Stimulated activated CD4-positive, alpha-beta T cell treated with anti-CD3 and anti-CD28 coated beads, Interleukin-4, amount 100 ng/mL, for 4 hours (primary cell): Measurements from ENCODE around the gene GBGT1.
A peak's percentile ranks its signal among the peaks of the same experiment; 100 is the strongest.

Experiments used
- DNase-seq, 2 experiments: peaks; one replicate each; pipeline ENCODE4 v3.0.0-alpha.2; 2020

Gene GBGT1

DNA sequence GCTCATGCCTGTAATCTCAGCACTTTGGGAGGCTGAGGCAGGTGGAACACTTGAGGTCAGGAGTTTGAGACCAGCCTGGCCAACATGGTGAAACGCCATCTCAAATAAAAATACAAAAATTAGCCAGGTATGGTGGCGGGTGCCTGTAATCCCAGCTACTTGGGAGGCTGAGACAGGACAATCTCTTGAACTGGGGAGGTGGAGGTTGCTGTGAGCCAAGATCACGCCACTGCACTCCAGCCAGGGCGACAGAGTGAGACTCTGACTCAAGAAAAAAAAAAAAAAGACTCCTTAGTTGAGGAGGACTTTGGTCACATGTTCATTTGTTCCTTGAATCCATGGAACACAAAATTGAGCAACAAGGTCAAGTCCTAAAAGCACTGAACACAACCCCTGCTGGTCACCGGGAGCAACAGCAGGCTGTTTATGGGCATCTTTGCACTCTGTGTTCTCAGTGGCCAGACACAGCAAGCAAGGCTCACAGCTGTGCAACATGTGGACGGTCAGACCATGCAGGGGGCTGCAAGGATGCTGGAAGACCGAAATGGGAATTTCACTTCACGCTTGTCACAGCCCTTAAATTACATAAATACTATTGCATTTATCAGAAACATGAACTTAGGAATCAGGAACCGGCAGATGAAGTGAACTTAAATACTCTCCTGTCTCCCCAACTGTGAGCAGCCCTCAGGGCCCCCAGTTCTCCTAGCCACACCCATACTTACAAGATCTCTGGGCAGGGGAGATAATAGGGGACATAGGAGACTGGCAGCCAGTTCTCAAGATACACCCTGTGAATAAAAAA, 2.8 kb downstream of the GBGT1 start:
- DNase-seq, result peak in 1 of 2 experiments; percentile 26

DNA sequence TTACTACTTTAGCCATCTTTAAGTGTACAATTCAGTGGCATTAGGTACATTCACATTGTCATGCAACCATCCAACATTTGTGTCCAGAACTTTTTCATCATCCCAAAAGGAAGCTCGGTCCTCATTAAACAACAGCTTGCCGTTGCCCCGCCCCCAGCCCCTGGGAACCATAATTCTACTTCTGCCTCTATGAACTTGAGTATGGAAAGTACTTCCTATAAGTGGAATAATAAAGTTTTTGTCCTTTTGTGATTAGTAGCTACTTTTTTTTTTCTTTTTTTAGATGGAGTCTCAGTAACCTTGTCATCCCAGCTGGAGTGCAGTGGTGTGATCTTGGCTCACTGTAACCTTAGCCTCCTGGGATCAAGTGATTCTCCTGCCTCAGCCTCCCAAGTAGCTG, 5.0 kb downstream of the GBGT1 start:
- DNase-seq, result no peak

DNA sequence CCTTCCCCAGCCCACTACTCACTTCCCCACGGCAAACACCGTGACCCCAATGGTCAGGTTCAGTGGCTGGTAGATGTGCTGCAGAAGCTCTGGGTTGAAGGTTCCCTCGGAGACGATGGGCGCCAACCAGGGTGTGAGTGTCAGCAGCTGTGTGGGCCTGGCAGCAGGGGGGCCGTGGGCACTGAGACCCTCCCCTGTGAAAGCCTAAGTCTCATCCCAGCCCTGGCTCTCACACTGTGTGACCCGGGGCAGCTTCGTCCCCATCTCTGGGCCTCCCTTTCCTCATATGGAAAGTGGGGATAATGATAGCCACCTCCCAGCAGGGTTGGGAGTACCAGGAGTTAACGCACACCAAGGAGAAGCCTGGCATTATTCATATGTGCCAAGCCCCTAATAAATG, 8.6 kb downstream of the GBGT1 start:
- DNase-seq, result no peak

- DNase-seq, result no peak
Observed at GRCh38 chr9:133154097-133154989, 9.4 kb downstream of the GBGT1 start.

- DNase-seq, result no peak
Observed at GRCh38 chr9:133153227-133154096, 10.3 kb downstream of the GBGT1 start.

GRCh38 chr9:133151601-133152525, 11.9 kb downstream of the GBGT1 start:
- no peak for DNase-seq

DNA sequence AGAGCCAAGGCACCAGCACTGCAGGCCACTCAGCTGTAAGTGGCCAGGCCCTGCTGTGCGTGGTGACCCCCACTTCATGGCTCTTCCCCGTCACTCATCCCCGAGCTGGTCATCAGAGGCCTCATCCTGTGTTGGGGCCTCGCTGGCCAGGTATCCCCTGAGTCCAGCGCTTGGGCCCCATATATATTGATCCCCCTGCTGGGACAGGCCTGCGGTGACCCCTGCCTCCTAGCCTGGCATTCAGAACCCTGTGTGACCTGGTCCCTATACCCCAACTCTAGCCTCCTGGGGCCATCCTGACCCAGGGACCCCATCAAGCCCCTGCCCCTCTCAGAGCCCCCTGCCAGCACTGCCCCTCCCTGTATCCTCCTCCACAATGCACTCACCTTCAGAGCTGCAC, 12.7 kb downstream of the GBGT1 start:
- DNase-seq, result no peak

- peak; percentile 77 to 78 for DNase-seq
Observed at GRCh38 chr9:133149130-133150015, 14.3 kb downstream of the GBGT1 start.

GRCh38 chr9:133148199-133149129, 15.2 kb downstream of the GBGT1 start:
- peak; percentile 52 to 54 for DNase-seq

DNA sequence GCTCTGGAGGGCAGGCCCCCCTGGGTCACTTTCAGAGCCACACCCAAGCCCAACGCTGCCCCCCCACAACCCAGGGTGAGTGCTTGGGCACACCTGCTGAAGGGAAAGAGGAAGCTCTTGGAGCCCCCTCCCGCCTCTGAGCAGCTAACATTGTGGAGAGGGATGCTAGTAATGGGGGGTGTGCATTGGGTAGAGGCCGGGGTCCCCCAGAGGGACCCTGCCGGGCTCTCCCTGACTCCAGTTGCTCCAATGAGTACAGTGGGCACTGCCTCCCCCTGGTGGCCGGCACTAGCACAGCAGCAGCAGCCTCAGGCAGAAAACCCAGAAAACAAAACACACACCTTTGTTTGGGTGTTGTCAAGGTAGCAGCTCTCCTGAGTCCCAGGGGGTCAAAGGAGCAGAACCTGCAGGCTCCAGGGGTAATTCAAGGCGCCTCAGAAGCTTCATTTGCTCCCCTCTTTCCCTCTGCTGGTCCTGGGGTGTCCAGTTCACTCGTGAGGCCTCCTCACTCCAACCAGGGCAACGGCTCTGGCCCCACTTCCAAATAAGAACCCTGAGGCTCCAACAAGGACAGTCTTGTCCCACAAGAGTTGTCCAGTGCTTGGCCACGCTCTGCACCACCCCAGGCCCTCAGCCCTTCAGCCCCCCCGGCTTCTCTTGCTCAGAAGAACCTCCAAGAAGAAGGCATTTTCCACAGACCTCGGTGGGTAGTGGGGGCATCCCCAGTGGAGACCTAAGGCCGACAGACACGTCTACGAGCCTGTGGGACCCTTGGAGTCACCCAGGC, 16.1 kb downstream of the GBGT1 start:
- DNase-seq, result peak; percentile 72 to 79

DNA sequence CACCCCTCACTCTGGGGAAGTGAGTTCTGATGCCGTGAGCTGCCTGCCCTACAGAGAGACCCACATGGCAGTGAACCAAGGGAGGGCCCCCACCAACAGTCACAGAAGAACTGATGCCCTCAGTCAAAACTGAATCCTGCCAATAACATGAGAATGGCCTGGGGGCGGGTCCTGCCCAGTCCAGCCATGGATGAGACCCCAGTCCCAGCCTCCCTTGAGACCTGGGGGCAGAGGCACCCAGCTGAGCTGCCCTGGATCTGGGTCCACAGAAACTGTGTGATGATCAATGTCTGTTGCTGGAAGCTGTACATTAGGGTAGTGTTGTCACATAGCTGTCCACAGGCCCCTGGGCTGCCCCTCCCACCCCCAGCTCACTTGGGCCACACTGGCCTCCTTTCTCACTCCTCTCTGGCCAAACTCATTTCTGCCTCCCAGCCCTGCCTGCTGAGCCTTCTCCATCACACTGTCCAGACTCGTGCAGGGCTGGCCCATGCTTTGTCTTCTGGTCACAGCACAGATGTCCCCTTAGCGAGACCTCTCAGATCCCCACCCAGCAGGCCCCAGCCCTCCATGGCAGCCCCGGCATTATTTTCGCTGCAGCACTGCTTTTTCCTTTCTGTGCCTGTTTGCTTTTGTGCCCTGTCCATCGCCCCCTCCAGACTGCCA, 16.8 kb downstream of the GBGT1 start:
- no peak for DNase-seq

DNA sequence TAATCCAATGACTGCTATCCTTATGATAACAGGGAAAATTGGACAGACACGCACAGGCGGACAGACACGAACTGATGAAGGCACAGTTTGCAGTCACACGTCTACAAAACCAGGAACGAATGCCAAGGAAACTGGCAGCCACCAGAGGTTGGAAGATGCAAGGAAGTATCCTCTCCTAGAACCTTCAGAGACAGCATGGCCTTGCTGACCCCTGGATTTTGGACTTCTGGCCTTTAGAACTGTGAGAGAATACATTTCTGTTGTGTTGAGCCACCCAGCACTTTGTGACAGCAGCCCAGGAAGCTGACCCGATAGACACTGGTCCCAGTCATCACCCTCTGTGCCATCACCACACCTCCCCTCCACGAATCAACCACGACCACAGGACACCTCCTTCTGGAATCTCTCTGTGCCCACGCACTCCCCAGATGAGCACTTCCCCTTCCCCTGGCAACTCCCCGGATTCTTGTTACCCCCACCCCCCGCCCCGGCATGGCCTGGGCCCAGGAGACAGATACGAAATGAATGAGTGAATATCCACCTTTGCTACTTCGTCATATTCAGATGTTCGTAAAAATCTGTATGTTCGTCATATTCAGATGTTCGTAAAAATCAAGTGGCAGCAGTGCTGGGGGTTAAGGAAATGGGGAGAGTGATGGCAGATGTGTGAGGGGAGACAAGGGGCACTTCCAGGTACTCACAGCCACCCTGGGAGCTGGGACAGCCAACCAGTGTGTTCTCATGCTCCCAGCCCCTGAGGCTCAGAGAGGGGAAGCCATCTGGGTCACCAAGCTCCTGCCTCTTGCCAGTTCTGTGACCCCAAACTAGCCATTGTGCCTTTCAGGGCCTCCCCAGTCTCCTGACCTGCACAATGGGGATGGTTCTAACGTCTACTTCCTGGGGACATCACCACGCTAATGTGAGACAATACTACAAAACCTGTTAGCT, 18.5 kb downstream of the GBGT1 start:
- no peak for DNase-seq

- DNase-seq, result peak; percentile 88 to 91
Observed at GRCh38 chr9:133144142-133144903, 19.4 kb downstream of the GBGT1 start.

- no peak for DNase-seq
Observed at GRCh38 chr9:133143639-133144141, 20.0 kb downstream of the GBGT1 start.

GRCh38 chr9:133142684-133143622, 20.8 kb downstream of the GBGT1 start:
- DNase-seq, result no peak
